ENCODE results near the gene ABCA9.

- no peak for TF ChIP-seq CTCF (conservative IDR thresholded peaks at IDR 0.05; ENCODE audit: low read length)
- TF ChIP-seq EZH2phosphoT487 (IDR thresholded peaks at IDR 0.05; ENCODE audit: borderline replicate concordance, low read depth, low read length): no peak
Measured at GRCh38 chr17:69088643-69089200, 28.0 kb upstream of the ABCA9 start.
